EL (cell line): ENCODE measurements around the gene SEC14L2.
"Not testable (repeated sequence)": the region's sequence is repeated elsewhere in the genome, so short reads cannot be mapped to it uniquely, and the experiment has no call there.

Source experiments
- DNase-seq: peaks from one replicate; pipeline ENCODE4 v3.0.0-alpha.2; 2016

Gene SEC14L2

DNA sequence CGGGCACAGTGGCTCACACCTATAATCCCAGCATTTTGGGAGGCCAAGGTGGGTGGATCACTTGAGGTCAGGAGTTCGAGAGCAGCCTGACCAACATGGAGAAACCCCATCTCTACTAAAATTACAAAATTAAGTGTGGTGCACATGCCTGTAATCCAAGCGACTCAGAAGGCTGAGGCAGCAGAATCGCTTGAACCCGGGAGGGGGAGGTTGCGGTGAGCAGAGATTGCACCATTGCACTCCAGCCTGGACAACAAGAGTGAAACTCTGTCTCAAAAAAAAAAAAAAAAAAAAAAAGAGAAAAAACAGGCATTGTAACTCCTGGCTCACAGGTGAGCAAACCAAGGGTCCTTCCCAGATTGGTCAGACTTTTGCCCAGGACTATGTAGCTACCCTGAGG is 63.7 kb downstream of the SEC14L2 start:
- DNase-seq: not testable (repeated sequence)

DNA sequence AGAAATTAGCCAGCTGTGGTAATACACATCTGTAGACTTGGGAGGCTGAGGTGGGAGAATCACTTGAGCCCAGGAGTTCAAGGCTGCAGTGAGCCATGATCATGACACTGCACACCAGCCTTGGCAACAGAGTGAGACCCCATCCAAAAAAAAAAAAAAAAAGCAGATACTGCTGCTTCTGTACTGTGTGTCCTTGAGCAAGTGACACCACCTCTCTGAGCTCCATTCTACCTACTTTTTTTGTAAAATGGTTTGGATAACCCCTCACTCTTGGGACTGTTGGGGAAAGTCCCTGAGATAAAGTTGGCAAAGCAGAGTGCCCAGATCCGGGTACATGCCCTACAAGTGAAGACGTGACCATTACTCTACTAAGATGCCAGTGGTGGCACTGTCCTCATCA is 72.3 kb downstream of the SEC14L2 start:
- DNase-seq: no peak

DNA sequence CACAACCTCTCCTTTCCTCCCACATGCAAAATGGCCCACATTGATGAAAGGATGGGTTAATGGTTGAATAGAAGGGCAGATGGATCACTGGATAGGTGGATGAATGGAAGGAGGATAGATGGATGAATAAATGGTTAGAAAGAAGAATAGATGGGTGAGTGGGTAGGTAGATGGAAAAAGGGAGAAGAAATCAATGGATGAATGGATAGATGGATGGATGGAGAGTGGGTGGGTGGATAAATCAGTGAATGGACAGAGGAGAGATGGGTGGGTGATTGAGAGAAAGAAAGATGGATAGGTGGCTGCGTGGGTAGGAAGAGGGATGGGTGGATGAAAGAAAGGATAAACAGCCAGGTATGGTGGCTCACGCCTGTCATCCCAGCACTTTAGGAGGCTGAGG is 73.8 kb downstream of the SEC14L2 start:
- no peak for DNase-seq

DNA sequence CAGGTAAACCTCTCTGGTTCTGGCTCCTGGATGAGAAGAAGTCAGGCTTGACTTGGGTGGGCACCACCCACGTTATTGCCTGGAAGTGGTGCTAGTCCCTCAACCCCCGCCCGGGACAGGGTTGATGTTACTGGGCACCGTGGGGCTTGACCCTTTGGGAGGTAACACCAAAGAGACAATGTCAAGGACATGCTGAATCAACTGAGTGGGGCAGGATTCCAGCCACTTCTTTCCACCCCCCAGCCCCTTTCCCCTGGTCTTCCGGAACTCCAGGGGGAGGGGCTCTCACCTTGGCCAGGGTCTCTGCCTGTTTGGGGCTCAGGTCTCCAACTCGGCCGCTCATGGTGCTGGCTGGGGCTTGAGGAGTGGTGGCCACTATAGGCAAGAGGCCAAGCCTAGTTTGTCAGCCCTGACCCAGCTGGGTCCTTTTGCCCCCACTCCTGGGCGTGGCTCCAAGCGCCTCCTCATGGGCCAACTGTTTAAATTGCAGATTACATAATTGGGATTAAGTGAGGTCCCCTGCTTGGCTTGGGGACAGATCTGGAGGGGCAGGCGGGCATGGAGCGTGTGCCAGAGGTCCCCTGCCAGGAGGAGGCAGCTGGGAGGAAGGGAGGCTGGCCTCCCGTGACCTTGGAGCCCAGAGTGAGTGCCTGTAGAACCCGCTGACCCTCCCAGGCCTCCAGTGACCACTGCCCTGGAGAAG is 74.9 kb downstream of the SEC14L2 start, which contains the start of gene SEC14L3:
TSS of gene SEC14L3 (minus strand) at position 402 of the 703 bp plus-strand sequence. CDS start at position 343, 59 bp downstream.
- DNase-seq: no peak

DNA sequence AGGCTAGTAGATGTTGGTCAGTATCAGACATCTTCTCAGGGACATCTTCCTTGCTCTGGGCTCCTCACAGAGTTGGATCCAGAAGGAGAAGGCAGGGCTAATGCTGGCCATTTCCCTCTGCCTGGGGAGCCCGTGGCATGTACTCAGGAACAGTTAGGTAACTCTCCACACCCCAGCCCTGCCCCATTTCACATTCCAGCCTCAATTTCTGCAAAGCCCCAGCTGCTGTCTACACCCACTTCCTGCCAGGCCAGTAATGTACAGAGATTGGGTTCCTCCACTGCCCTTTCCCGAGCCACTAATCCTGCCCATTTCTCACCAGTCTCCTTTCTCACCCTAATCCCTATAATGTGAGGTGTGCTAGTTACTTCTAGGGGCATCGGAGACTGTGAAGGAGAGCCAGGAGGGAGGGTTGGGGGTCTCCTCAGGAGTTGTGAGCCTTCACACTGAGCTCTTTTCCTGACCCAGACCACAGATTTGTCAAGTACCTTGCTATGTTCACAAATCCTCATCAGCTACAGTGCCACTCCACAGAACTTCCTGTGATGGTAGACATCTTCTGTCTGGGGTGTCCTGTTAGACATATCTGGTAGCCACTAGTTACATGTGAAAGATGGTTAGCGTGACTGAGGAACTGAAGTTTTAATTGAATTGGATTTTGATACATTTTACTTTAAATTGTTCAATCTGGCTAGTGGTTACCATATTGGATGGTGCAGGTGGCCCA is 76.3 kb downstream of the SEC14L2 start:
- DNase-seq: no peak

DNA sequence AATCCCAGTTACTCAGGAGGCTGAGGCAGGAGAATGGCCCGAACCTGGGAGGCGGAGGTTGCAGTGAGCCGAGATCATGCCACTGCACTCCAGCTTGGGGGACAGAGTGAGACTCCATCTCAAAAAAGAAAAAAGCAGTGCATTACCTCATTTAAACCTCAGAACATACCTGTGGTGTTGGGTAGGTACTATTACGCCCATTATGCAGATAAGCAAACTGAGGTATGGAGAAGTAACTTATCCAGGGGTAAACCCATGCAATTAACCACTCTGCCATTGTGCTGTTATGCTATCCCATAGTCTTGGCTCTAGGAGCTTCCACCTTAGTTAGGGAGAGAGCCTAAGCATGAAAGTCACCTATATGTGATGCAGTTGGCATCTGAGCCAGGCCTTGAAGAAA is 77.3 kb downstream of the SEC14L2 start:
- no peak for DNase-seq
